Glutamatergic neuron (in vitro differentiated cells): ENCODE results near the gene NR2C2AP. TPM values are rescaled to one million over a fixed set of nuclear protein-coding genes. Genes with fewer than 3 reads are reported as not detected.

Source experiments
- DNase-seq: peaks from one replicate; pipeline ENCODE4 v3.0.0; 2022
- H3K27ac Mint-ChIP-seq: one replicate; pipeline ENCODE4 v1.8.0; 2020; ENCODE audit warnings: mild to moderate bottlenecking, mixed read lengths, inconsistent platforms; ENCODE audit not compliant: unreplicated experiment
- H3K27me3 Mint-ChIP-seq: one replicate; pipeline ENCODE4 v1.8.0; 2020; ENCODE audit warnings: mild to moderate bottlenecking, moderate library complexity, mixed read lengths, inconsistent platforms; ENCODE audit not compliant: unreplicated experiment
- H3K36me3 Mint-ChIP-seq: one replicate; pipeline ENCODE4 v1.8.0; 2020; ENCODE audit warnings: mild to moderate bottlenecking, mixed read lengths, inconsistent platforms; ENCODE audit not compliant: unreplicated experiment
- H3K4me1 Mint-ChIP-seq: one replicate; pipeline ENCODE4 v1.8.0; 2020; ENCODE audit warnings: mild to moderate bottlenecking, low read depth, mixed read lengths, inconsistent platforms; ENCODE audit not compliant: unreplicated experiment
- H3K4me3 Mint-ChIP-seq: one replicate; pipeline ENCODE4 v1.8.0; 2020; ENCODE audit warnings: mild to moderate bottlenecking, mixed read lengths, inconsistent platforms; ENCODE audit not compliant: unreplicated experiment
- H3K9me3 Mint-ChIP-seq: one replicate; pipeline ENCODE4 v1.8.0; 2020; ENCODE audit warnings: mild to moderate bottlenecking, moderate library complexity, mixed read lengths, inconsistent platforms; ENCODE audit not compliant: unreplicated experiment
- CTCF ChIP-seq: fragments of 200-600 bp; sonication (generic); IDR thresholded peaks from one replicate; pipeline ENCODE4 v1.5.0; 2021; ENCODE audit not compliant: partially characterized antibody, unreplicated experiment
- total RNA-seq: library from RNA; stranded (reverse); fragmentation: NEBNext Ultra II Directional; extraction: Animal tissue kit (Norgen Biotek cat#: 25700); gene quantifications from one replicate; pipeline ENCODE4 v1.2.1, GENCODE V29; 2021; ENCODE audit not compliant: unreplicated experiment

NR2C2AP gene
- total RNA-seq, 1 donor from 2014 or later, result 5.5 TPM

GRCh38 chr19:19162495-19162894, 40.7 kb downstream of the NR2C2AP start:
- H3K36me3 Mint-ChIP-seq, result no peaks in the 10 kb centered on the region
- DNase-seq, result no peak
- H3K9me3 Mint-ChIP-seq, result peaks cover 1% of the 10 kb centered on the region
- peaks cover 5% of the 10 kb centered on the region for H3K27me3 Mint-ChIP-seq
- no peaks in the 10 kb centered on the region for H3K4me1 Mint-ChIP-seq
- TF ChIP-seq CTCF, result no peak
- peak overlapping the region; percentile 66 for H3K27ac Mint-ChIP-seq
- no peak overlapping the region for H3K4me3 Mint-ChIP-seq

- Mint-ChIP-seq H3K27ac (no peak overlapping the region), H3K36me3 (peaks cover 3% of the 10 kb centered on the region), H3K4me3 (no peak overlapping the region), H3K4me1 (no peaks in the 10 kb centered on the region), H3K27me3 (peaks cover 5% of the 10 kb centered on the region), H3K9me3 (peaks cover 5% of the 10 kb centered on the region)
- TF ChIP-seq CTCF, result no peak
- no peak for DNase-seq
Observed at GRCh38 chr19:19160461-19161035, 42.7 kb downstream of the NR2C2AP start.

GRCh38 chr19:19159534-19159933, 43.7 kb downstream of the NR2C2AP start:
- H3K4me3 Mint-ChIP-seq, result no peak overlapping the region
- TF ChIP-seq CTCF, result no peak
- peaks cover 5% of the 10 kb centered on the region for H3K27me3 Mint-ChIP-seq
- no peak overlapping the region for H3K27ac Mint-ChIP-seq
- H3K4me1 Mint-ChIP-seq, result no peaks in the 10 kb centered on the region
- DNase-seq, result no peak
- peaks cover 5% of the 10 kb centered on the region for H3K9me3 Mint-ChIP-seq
- H3K36me3 Mint-ChIP-seq, result peaks cover 3% of the 10 kb centered on the region

- Mint-ChIP-seq H3K9me3 (peaks cover 3% of the 10 kb centered on the region), H3K4me1 (no peaks in the 10 kb centered on the region), H3K27ac (no peak overlapping the region), H3K27me3 (peaks cover 7% of the 10 kb centered on the region), H3K36me3 (peaks cover 3% of the 10 kb centered on the region), H3K4me3 (no peak overlapping the region)
- DNase-seq, result no peak
- no peak for TF ChIP-seq CTCF
Observed at GRCh38 chr19:19157808-19158207, 45.4 kb downstream of the NR2C2AP start.

- Mint-ChIP-seq H3K27ac (no peak overlapping the region), H3K9me3 (peaks cover 5% of the 10 kb centered on the region), H3K4me1 (no peaks in the 10 kb centered on the region), H3K36me3 (peaks cover 3% of the 10 kb centered on the region), H3K27me3 (peaks cover 6% of the 10 kb centered on the region), H3K4me3 (no peak overlapping the region)
- no peak for DNase-seq
- TF ChIP-seq CTCF, result no peak
Observed at GRCh38 chr19:19155495-19156219, 47.6 kb downstream of the NR2C2AP start.
